H1 (cell line): ENCODE measurements around the gene TNC. TPM values are rescaled to one million over a fixed set of nuclear protein-coding genes. Genes with fewer than 3 reads are reported as not detected.

ENCODE experiments used
- CTCF ChIA-PET: fragments of 300-600 bp; sonication (Branson Sonifier 250); formaldehyde crosslinking; loops from one replicate; lab custom pipeline; 2021; ENCODE audit not compliant: partially characterized antibody; lab: Charles Lee
- POLR2A ChIA-PET: fragments of 300-600 bp; sonication (Branson Sonifier 250); formaldehyde crosslinking; loops from one replicate; lab custom pipeline; 2021; ENCODE audit warnings: inconsistent platforms; ENCODE audit not compliant: partially characterized antibody; lab: Charles Lee
- DNase-seq, 2 experiments: peaks; one replicate each; pipeline versions ENCODE4 v3.0.0 to v3.0.0-alpha.2; 2010 to 2022; ENCODE audit warnings: low spot score in 2 of 2, low read depth in 1 of 2, mixed read lengths in 1 of 2
- FAIRE-seq: peaks from 2 replicates; lab custom pipeline; 2011; peaks lifted over from hg19 to GRCh38; lab: Jason Lieb, UNC
- H2AFZ ChIP-seq: 2 replicates; pipeline ENCODE4 v1.8.1; 2012; ENCODE audit warnings: low read length, inconsistent platforms
- H2AK5ac ChIP-seq: 2 replicates; pipeline ENCODE4 v1.6.1; 2013; ENCODE audit warnings: low read depth, low read length
- H2BK120ac ChIP-seq: replicated peaks from 2 replicates; pipeline ENCODE3; 2013; ENCODE audit warnings: low read depth, low read length, inconsistent platforms
- H2BK12ac ChIP-seq: 2 replicates; pipeline ENCODE4 v1.6.1; 2013; ENCODE audit warnings: low read depth, low read length
- H2BK15ac ChIP-seq: 2 replicates; pipeline ENCODE4 v1.6.1; 2013; ENCODE audit warnings: low read length
- H2BK20ac ChIP-seq: 2 replicates; pipeline ENCODE4 v1.6.1; 2013; ENCODE audit warnings: low read length
- H2BK5ac ChIP-seq: 2 replicates; pipeline ENCODE4 v1.6.1; 2013; ENCODE audit warnings: low read depth, low read length
- H3K14ac ChIP-seq: 2 replicates; pipeline ENCODE4 v1.6.1; 2013; ENCODE audit warnings: inconsistent platforms; ENCODE audit not compliant: insufficient read length
- H3K18ac ChIP-seq: 2 replicates; pipeline ENCODE4 v1.6.1; 2013; ENCODE audit warnings: low read length; ENCODE audit errors: extremely low read depth
- H3K23ac ChIP-seq: 2 replicates; pipeline ENCODE4 v1.6.1; 2013; ENCODE audit warnings: inconsistent platforms; ENCODE audit not compliant: insufficient read length
- H3K23me2 ChIP-seq: 2 replicates; pipeline ENCODE4 v1.6.1; 2013; ENCODE audit warnings: low read depth, low read length
- H3K27ac ChIP-seq: 2 replicates; pipeline ENCODE4 v1.6.1; 2011; ENCODE audit warnings: low read depth, low read length, inconsistent platforms
- H3K27me3 ChIP-seq, 4 experiments: replicated peaks in 1 of 4; 1 replicate in 1 of 4; 2 replicates in 3 of 4; pipeline versions ENCODE4 v1.6.1 to v1.8.1; 2011 to 2013; ENCODE audit warnings: low read length in 3 of 4, mild to moderate bottlenecking in 3 of 4, inconsistent platforms in 2 of 4, mixed read lengths in 2 of 4, moderate library complexity in 1 of 4; ENCODE audit not compliant: control insufficient read depth in 3 of 4, insufficient read depth in 3 of 4; ENCODE audit errors: extremely low read depth in 1 of 4
- H3K36me3 ChIP-seq, 4 experiments: 2 replicates each; pipeline versions ENCODE4 v1.6.1 to v1.8.1; 2011 to 2013; ENCODE audit warnings: mild to moderate bottlenecking in 4 of 4, low read length in 3 of 4, moderate library complexity in 2 of 4, control low read depth in 1 of 4, inconsistent platforms in 1 of 4; ENCODE audit not compliant: insufficient read depth in 4 of 4, control insufficient read depth in 2 of 4
- H3K4ac ChIP-seq: replicated peaks from 2 replicates; pipeline ENCODE3; 2013; ENCODE audit warnings: low read length, low read depth, mixed read lengths, inconsistent platforms; ENCODE audit not compliant: insufficient read length
- H3K4me1 ChIP-seq, 4 experiments: replicated peaks in 1 of 4; 1 replicate in 1 of 4; 2 replicates in 3 of 4; pipeline versions ENCODE4 v1.6.1 to v1.8.1; 2011 to 2013; ENCODE audit warnings: low read length in 3 of 4, inconsistent platforms in 2 of 4, mixed read lengths in 1 of 4; ENCODE audit not compliant: insufficient read depth in 4 of 4, control insufficient read depth in 3 of 4
- H3K4me2 ChIP-seq, 2 experiments: 2 replicates each; pipeline versions ENCODE4 v1.6.1 to v1.8.1; 2011 to 2013; ENCODE audit warnings: low read depth in 2 of 2, low read length in 2 of 2, control low read depth in 1 of 2, inconsistent platforms in 1 of 2, mild to moderate bottlenecking in 1 of 2; ENCODE audit not compliant: insufficient read depth in 1 of 2
- H3K4me3 ChIP-seq, 4 experiments: fragments of 200-600, 300-600 bp in 1 of 4; sonication (generic), shearing (Covaris generic), sonication (Bioruptor Twin) in 1 of 4; 2 replicates each; pipeline versions ENCODE4 v1.5.1 to v1.8.1; 2011 to 2016; ENCODE audit warnings: low read length in 4 of 4, low read depth in 3 of 4, control low read depth in 2 of 4, inconsistent platforms in 2 of 4, mild to moderate bottlenecking in 2 of 4, mixed read lengths in 1 of 4, moderate library complexity in 1 of 4; ENCODE audit not compliant: insufficient read depth in 2 of 4; ENCODE audit errors: extremely low read depth in 1 of 4
- H3K56ac ChIP-seq: replicated peaks from 2 replicates; pipeline ENCODE3; 2013; ENCODE audit warnings: low read depth, mild to moderate bottlenecking, mixed read lengths, low read length, inconsistent platforms; ENCODE audit not compliant: insufficient read length
- H3K79me1 ChIP-seq: 2 replicates; pipeline ENCODE4 v1.6.1; 2013; ENCODE audit warnings: low read depth, low read length, control low read depth
- H3K79me2 ChIP-seq, 2 experiments: 2 replicates each; pipeline versions ENCODE4 v1.6.1 to v1.8.1; 2012 to 2013; ENCODE audit warnings: low read length in 2 of 2, mild to moderate bottlenecking in 2 of 2, inconsistent platforms in 1 of 2; ENCODE audit not compliant: insufficient read depth in 2 of 2, control insufficient read depth in 1 of 2
- H3K9ac ChIP-seq, 4 experiments: replicated peaks in 1 of 4; 1 replicate in 1 of 4; 2 replicates in 3 of 4; pipeline versions ENCODE4 v1.6.1 to v1.8.1; 2011 to 2013; ENCODE audit warnings: low read depth in 3 of 4, low read length in 3 of 4, control low read depth in 2 of 4, mild to moderate bottlenecking in 2 of 4, moderate library complexity in 2 of 4, inconsistent platforms in 1 of 4; ENCODE audit errors: extremely low read depth in 1 of 4
- H3K9me3 ChIP-seq, 2 experiments: 2 replicates each; pipeline versions ENCODE4 v1.6.1 to v1.8.1; 2012 to 2013; ENCODE audit warnings: mild to moderate bottlenecking in 2 of 2, moderate library complexity in 2 of 2, control low read depth in 1 of 2, inconsistent platforms in 1 of 2, low read depth in 1 of 2, low read length in 1 of 2, mixed read lengths in 1 of 2; ENCODE audit not compliant: insufficient read depth in 2 of 2
- H4K20me1 ChIP-seq, 2 experiments: replicated peaks in 1 of 2; 2 replicates each; pipeline versions ENCODE3 to v1.8.1; 2011 to 2013; ENCODE audit warnings: inconsistent platforms in 2 of 2, low read length in 2 of 2, mild to moderate bottlenecking in 1 of 2; ENCODE audit not compliant: insufficient read depth in 2 of 2, control insufficient read depth in 1 of 2
- H4K5ac ChIP-seq: 2 replicates; pipeline ENCODE4 v1.6.1; 2013; ENCODE audit warnings: low read length, low read depth, mixed read lengths, inconsistent platforms; ENCODE audit not compliant: insufficient read length
- H4K8ac ChIP-seq: 2 replicates; pipeline ENCODE4 v1.8.0; 2013; ENCODE audit warnings: mild to moderate bottlenecking, moderate library complexity, low read length, inconsistent platforms; ENCODE audit not compliant: insufficient read depth; ENCODE audit errors: extremely low read depth
- H4K91ac ChIP-seq: replicated peaks from 2 replicates; pipeline ENCODE3; 2013; ENCODE audit warnings: low read length, mixed read lengths, inconsistent platforms; ENCODE audit not compliant: insufficient read length
- JUND ChIP-seq: IDR thresholded peaks from 2 replicates; pipeline ENCODE4 v1.6.1; 2011; ENCODE audit warnings: mild to moderate bottlenecking, improper control_type of control experiment, low read length
- ZNF274 ChIP-seq: IDR thresholded peaks from 2 replicates; pipeline ENCODE4 v1.7.0; 2012; ENCODE audit warnings: low read length, borderline replicate concordance; ENCODE audit errors: extremely low read depth
- WGBS, 2 experiments: shearing (Covaris generic) in 1 of 2; methylation state at CpG; one replicate each; pipeline versions ENCODE4 v1.1.6 to v1.1.7; 2013 to 2015; ENCODE audit warnings: low lambda C conversion rate in 2 of 2, mixed read lengths in 2 of 2, inconsistent platforms in 1 of 2, low coverage in 1 of 2, missing lambda C conversion rate in 1 of 2; ENCODE audit not compliant: insufficient replicate concordance in 2 of 2, insufficient coverage in 1 of 2, insufficient read length in 1 of 2; ENCODE audit errors: extremely low coverage in 1 of 2, missing lambda C conversion rate in 1 of 2; 5-methylcytosine and 5-hydroxymethylcytosine counted together
- polyA plus RNA-seq, 7 experiments: library from polyadenylated mRNA; depleted of rRNA in 3 of 7; stranded (reverse) in 5 of 7; unstranded in 2 of 7; fragments of >200 nt in 5 of 7; fragments of 200-250 nt in 2 of 7; gene quantifications; 1 replicate in 5 of 7; 2 replicates in 1 of 7; 4 replicates in 1 of 7; pipeline versions ENCODE4 v1.2.1 to v1.2.3, GENCODE V29; 2011 to 2013; ENCODE audit warnings: missing spikeins in 2 of 7, mixed read lengths in 2 of 7
- total RNA-seq: library from RNA; stranded (reverse); fragmentation: NEBNext Ultra II Directional; extraction: Animal tissue kit (Norgen Biotek cat#: 25700); gene quantifications from 2 replicates; pipeline ENCODE4 v1.2.1, GENCODE V29; 2021

TNC gene
- total and polyA plus RNA-seq, 2 of the 8 experiments (the other 6 are each of a cell fraction or from before 2014, with no cell fraction given): 6.2 to 11.4 TPM

- Histone ChIP-seq H3K36me3 (no peaks in the 10 kb centered on the region), H4K91ac (no peak overlapping the region), H2BK5ac (no peak overlapping the region), H2BK20ac (no peak overlapping the region), H2AK5ac (no peak overlapping the region), H2BK120ac (no peak overlapping the region), H3K9me3 (no peaks in the 10 kb centered on the region), H3K9ac (no peak overlapping the region), H3K4me3 (no peak overlapping the region), H3K4ac (no peak overlapping the region), H4K5ac (no peak overlapping the region), H2BK15ac (no peak overlapping the region), H3K27me3 (peaks cover 0 to 2% (median 0%) of the 10 kb centered on the region in 4 experiments; a peak in 1 of 7 replicates), H3K23me2 (no peaks in the 10 kb centered on the region), H3K4me2 (no peak overlapping the region), H2BK12ac (no peak overlapping the region), H3K14ac (no peak overlapping the region), H3K4me1 (no peaks in the 10 kb centered on the region), H2AFZ (no peak overlapping the region), H3K79me1 (no peaks in the 10 kb centered on the region), H4K8ac (no peak overlapping the region), H3K23ac (no peak overlapping the region), H3K18ac (no peak overlapping the region), H4K20me1 (no peaks in the 10 kb centered on the region), H3K56ac (no peak overlapping the region), H3K79me2 (no peaks in the 10 kb centered on the region), H3K27ac (no peak overlapping the region)
- DNase-seq (no peak), FAIRE-seq (no peak)
- ChIA-PET CTCF (interaction anchor here (0.6 to 1.1 kb wide), 2 partner anchors 12 to 62 kb away, joined by 3 read pairs; no protein-coding TSS in a partner anchor), POLR2A (interaction anchor here (2.0 kb wide), 1 partner anchor 11 kb away, joined by 5 read pairs; the partner anchor contains the start of gene TNC)
- no peak for TF ChIP-seq JUND
- TF ChIP-seq ZNF274: no peak
- WGBS, 2 experiments: 88% methylated on average over 2 of the region's 2 CpGs; no CpG with 5 or more reads in 1 of the 2 experiments
These were observed 11.3 kb downstream of the TNC start for GRCh38 chr9:115106642-115107041.
